Vagina (tissue), 2 donors: ENCODE data around the gene ANAPC10.

Experiments
- CTCF ChIP-seq, 3 experiments: fragments of 450-650 bp in 2 of 3; fragments of 200-600 bp in 1 of 3; sonication (generic) in 1 of 3; IDR thresholded peaks; one replicate each; pipeline ENCODE4 v1.5.1; 2017 to 2019; ENCODE audit warnings: antibody characterized with exemption in 3 of 3, mild to moderate bottlenecking in 2 of 3, moderate library complexity in 2 of 3
- POLR2AphosphoS5 ChIP-seq, 2 donors: sonication (generic); formaldehyde crosslinking; IDR thresholded peaks; one replicate each; pipeline ENCODE4 v1.9.0; 2017; ENCODE audit warnings: antibody characterized with exemption in 2 of 2, mild to moderate bottlenecking in 2 of 2, low read depth in 1 of 2; ENCODE audit not compliant: insufficient read depth in 1 of 2

DNA sequence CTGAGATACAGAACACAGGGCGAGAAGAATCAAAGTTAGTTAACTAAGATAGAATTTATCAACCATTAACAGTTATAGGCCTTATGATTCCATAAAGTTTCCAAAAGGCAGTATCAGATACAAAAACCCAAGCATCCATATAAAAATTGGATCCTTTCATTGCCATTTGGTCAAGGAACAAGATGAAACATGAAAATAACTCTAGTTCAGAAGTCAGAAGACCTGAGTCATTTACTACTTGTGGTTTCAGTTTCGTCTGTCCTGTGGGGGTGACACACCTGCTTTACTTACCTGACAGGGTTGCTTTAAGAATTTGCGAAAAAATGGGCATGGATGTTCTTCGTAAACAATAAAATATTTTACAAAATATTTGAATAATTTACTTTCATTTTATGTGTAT, 130.8 kb downstream of the ANAPC10 start:
- TF ChIP-seq POLR2AphosphoS5 (IDR thresholded peaks at IDR 0.05; ENCODE audit: insufficient read depth in 1 of 2, low read depth in 1 of 2), result no peak
- no peak for TF ChIP-seq CTCF (IDR thresholded peaks at IDR 0.05)
